Measurements from ENCODE around the gene PTPRU. TPM values are rescaled to one million over a fixed set of nuclear protein-coding genes. Genes with fewer than 3 reads are reported as not detected.
A peak's percentile ranks its signal among the peaks of the same experiment; 100 is the strongest.

The PTPRU gene
- total and polyA plus RNA-seq, 4 donors: 36.2 to 62.1 (median 47.8) TPM

GRCh38 chr1:29240400-29240837, 4.1 kb downstream of the PTPRU start:
- Histone ChIP-seq H3K4me3 (ENCODE audit: low read depth, low read length) (no peak overlapping the region), H3K4me1 (ENCODE audit: control insufficient read depth, insufficient read depth, low read length) (peaks cover 44% of the 10 kb centered on the region), H3K36me3 (ENCODE audit: control insufficient read depth, insufficient read depth, low read length) (no peaks in the 10 kb centered on the region), H3K27ac (ENCODE audit: low read depth, low read length) (no peak overlapping the region), H3K27me3 (ENCODE audit: control insufficient read depth, insufficient read depth, low read length) (peaks cover 29% of the 10 kb centered on the region), H3K9me3 (ENCODE audit: control insufficient read depth, insufficient read depth, low read length) (no peaks in the 10 kb centered on the region)
- peak in 2 of 6 donors; percentile 57 to 63 for DNase-seq (ENCODE audit: low read depth in 4 of 6, low spot score in 6 of 6)
- WGBS (ENCODE audit: insufficient coverage): no CpG with 5 or more reads among the region's 4 CpGs

GRCh38 chr1:29240986-29241385, 4.7 kb downstream of the PTPRU start:
- WGBS (ENCODE audit: insufficient coverage): 81% methylated on average over 2 of the region's 2 CpGs
- H3K4me3 ChIP-seq (ENCODE audit: low read depth, low read length): no peak overlapping the region
- peaks cover 29% of the 10 kb centered on the region for H3K27me3 ChIP-seq (ENCODE audit: control insufficient read depth, insufficient read depth, low read length)

GRCh38 chr1:29243023-29243870, 6.9 kb downstream of the PTPRU start:
- H3K4me3 ChIP-seq (ENCODE audit: low read depth, low read length): no peak overlapping the region
- 77% methylated on average over 11 of the region's 16 CpGs for WGBS (ENCODE audit: insufficient coverage)
- H3K27me3 ChIP-seq (ENCODE audit: control insufficient read depth, insufficient read depth, low read length): peaks cover 17% of the 10 kb centered on the region

More at GRCh38 chr1:29240986-29241385, 4.7 kb downstream of the PTPRU start:
- Histone ChIP-seq H3K36me3 (ENCODE audit: control insufficient read depth, insufficient read depth, low read length) (no peaks in the 10 kb centered on the region), H3K4me1 (ENCODE audit: control insufficient read depth, insufficient read depth, low read length) (peaks cover 42% of the 10 kb centered on the region), H3K9me3 (ENCODE audit: control insufficient read depth, insufficient read depth, low read length) (no peaks in the 10 kb centered on the region), H3K27ac (ENCODE audit: low read depth, low read length) (no peak overlapping the region)
- DNase-seq (ENCODE audit: low read depth in 4 of 6, low spot score in 6 of 6): no peak

GRCh38 chr1:29243871-29244200, 7.5 kb downstream of the PTPRU start:
- no peak overlapping the region for H3K27ac ChIP-seq (ENCODE audit: low read depth, low read length)
- peaks cover 12% of the 10 kb centered on the region for H3K27me3 ChIP-seq (ENCODE audit: control insufficient read depth, insufficient read depth, low read length)
- peaks cover 43% of the 10 kb centered on the region for H3K4me1 ChIP-seq (ENCODE audit: control insufficient read depth, insufficient read depth, low read length)
- 74% methylated on average over 3 of the region's 3 CpGs for WGBS (ENCODE audit: insufficient coverage)
- no peak for DNase-seq (ENCODE audit: low read depth in 4 of 6, low spot score in 6 of 6)
- no peaks in the 10 kb centered on the region for H3K9me3 ChIP-seq (ENCODE audit: control insufficient read depth, insufficient read depth, low read length)
- H3K4me3 ChIP-seq (ENCODE audit: low read depth, low read length): no peak overlapping the region
- no peaks in the 10 kb centered on the region for H3K36me3 ChIP-seq (ENCODE audit: control insufficient read depth, insufficient read depth, low read length)

More at GRCh38 chr1:29243023-29243870, 6.9 kb downstream of the PTPRU start:
- Histone ChIP-seq H3K27ac (ENCODE audit: low read depth, low read length) (no peak overlapping the region), H3K9me3 (ENCODE audit: control insufficient read depth, insufficient read depth, low read length) (no peaks in the 10 kb centered on the region), H3K36me3 (ENCODE audit: control insufficient read depth, insufficient read depth, low read length) (no peaks in the 10 kb centered on the region), H3K4me1 (ENCODE audit: control insufficient read depth, insufficient read depth, low read length) (peaks cover 40% of the 10 kb centered on the region)
- DNase-seq (ENCODE audit: low read depth in 4 of 6, low spot score in 6 of 6): no peak

- H3K27me3 ChIP-seq (ENCODE audit: control insufficient read depth, insufficient read depth, low read length): no peaks in the 10 kb centered on the region
These were observed 8.9 kb downstream of the PTPRU start for GRCh38 chr1:29245261-29245660.

GRCh38 chr1:29245876-29246275, 9.6 kb downstream of the PTPRU start:
- no peaks in the 10 kb centered on the region for H3K9me3 ChIP-seq (ENCODE audit: control insufficient read depth, insufficient read depth, low read length)
- DNase-seq (ENCODE audit: low read depth in 4 of 6, low spot score in 6 of 6): peak in 3 of 6 donors; percentile 40 to 93 (median 83)
- no peak overlapping the region for H3K27ac ChIP-seq (ENCODE audit: low read depth, low read length)
- no peak overlapping the region for H3K4me3 ChIP-seq (ENCODE audit: low read depth, low read length)
- no peaks in the 10 kb centered on the region for H3K27me3 ChIP-seq (ENCODE audit: control insufficient read depth, insufficient read depth, low read length)
- H3K36me3 ChIP-seq (ENCODE audit: control insufficient read depth, insufficient read depth, low read length): no peaks in the 10 kb centered on the region
- H3K4me1 ChIP-seq (ENCODE audit: control insufficient read depth, insufficient read depth, low read length): peaks cover 42% of the 10 kb centered on the region
- WGBS (ENCODE audit: insufficient coverage): 60% methylated on average over 5 of the region's 5 CpGs

More at GRCh38 chr1:29245261-29245660, 8.9 kb downstream of the PTPRU start:
- H3K4me3 ChIP-seq (ENCODE audit: low read depth, low read length): no peak overlapping the region
- H3K9me3 ChIP-seq (ENCODE audit: control insufficient read depth, insufficient read depth, low read length): no peaks in the 10 kb centered on the region
- H3K36me3 ChIP-seq (ENCODE audit: control insufficient read depth, insufficient read depth, low read length): no peaks in the 10 kb centered on the region
- WGBS (ENCODE audit: insufficient coverage): 90% methylated on average over 2 of the region's 6 CpGs
- no peak overlapping the region for H3K27ac ChIP-seq (ENCODE audit: low read depth, low read length)
- no peak for DNase-seq (ENCODE audit: low read depth in 4 of 6, low spot score in 6 of 6)
- peaks cover 46% of the 10 kb centered on the region for H3K4me1 ChIP-seq (ENCODE audit: control insufficient read depth, insufficient read depth, low read length)

- Histone ChIP-seq H3K9me3 (ENCODE audit: control insufficient read depth, insufficient read depth, low read length) (no peaks in the 10 kb centered on the region), H3K27me3 (ENCODE audit: control insufficient read depth, insufficient read depth, low read length) (no peaks in the 10 kb centered on the region), H3K27ac (ENCODE audit: low read depth, low read length) (no peak overlapping the region), H3K36me3 (ENCODE audit: control insufficient read depth, insufficient read depth, low read length) (no peaks in the 10 kb centered on the region), H3K4me1 (ENCODE audit: control insufficient read depth, insufficient read depth, low read length) (peaks cover 42% of the 10 kb centered on the region), H3K4me3 (ENCODE audit: low read depth, low read length) (no peak overlapping the region)
- no peak for DNase-seq (ENCODE audit: low read depth in 4 of 6, low spot score in 6 of 6)
- WGBS (ENCODE audit: insufficient coverage): 62% methylated on average over 3 of the region's 3 CpGs
These were observed 10.7 kb downstream of the PTPRU start for GRCh38 chr1:29247044-29247443.

- peaks cover 42% of the 10 kb centered on the region for H3K4me1 ChIP-seq (ENCODE audit: control insufficient read depth, insufficient read depth, low read length)
- H3K9me3 ChIP-seq (ENCODE audit: control insufficient read depth, insufficient read depth, low read length): no peaks in the 10 kb centered on the region
- H3K36me3 ChIP-seq (ENCODE audit: control insufficient read depth, insufficient read depth, low read length): no peaks in the 10 kb centered on the region
- H3K27ac ChIP-seq (ENCODE audit: low read depth, low read length): no peak overlapping the region
- H3K4me3 ChIP-seq (ENCODE audit: low read depth, low read length): no peak overlapping the region
- WGBS (ENCODE audit: insufficient coverage): 76% methylated on average over 5 of the region's 8 CpGs
- peak in 1 of 6 donors; percentile 56 for DNase-seq (ENCODE audit: low read depth in 4 of 6, low spot score in 6 of 6)
- H3K27me3 ChIP-seq (ENCODE audit: control insufficient read depth, insufficient read depth, low read length): no peaks in the 10 kb centered on the region
These were observed 11.4 kb downstream of the PTPRU start for GRCh38 chr1:29247571-29248273.

- H3K36me3 ChIP-seq (ENCODE audit: control insufficient read depth, insufficient read depth, low read length): no peaks in the 10 kb centered on the region
- H3K4me1 ChIP-seq (ENCODE audit: control insufficient read depth, insufficient read depth, low read length): peaks cover 38% of the 10 kb centered on the region
- H3K27ac ChIP-seq (ENCODE audit: low read depth, low read length): no peak overlapping the region
- H3K27me3 ChIP-seq (ENCODE audit: control insufficient read depth, insufficient read depth, low read length): no peaks in the 10 kb centered on the region
- H3K9me3 ChIP-seq (ENCODE audit: control insufficient read depth, insufficient read depth, low read length): no peaks in the 10 kb centered on the region
- no peak for DNase-seq (ENCODE audit: low read depth in 4 of 6, low spot score in 6 of 6)
- H3K4me3 ChIP-seq (ENCODE audit: low read depth, low read length): no peak overlapping the region
- WGBS (ENCODE audit: insufficient coverage): 70% methylated on average over 2 of the region's 2 CpGs
These were observed 12.1 kb downstream of the PTPRU start for GRCh38 chr1:29248409-29248808.

Measured in spinal cord (tissue), 10 donors.